GM18909 (cell line): ENCODE measurements around the gene SEC23IP.

ENCODE experiments used
- ATAC-seq: cut with Tn5 transposase; IDR thresholded peaks from one replicate; pipeline ENCODE4 v1.9.1; 2021; ENCODE audit warnings: mild to moderate bottlenecking; ENCODE audit not compliant: unreplicated experiment, poor library complexity

Gene SEC23IP

GRCh38 chr10:119931871-119932270 lies 39.3 kb downstream of the SEC23IP start:
- ATAC-seq: no peak

- no peak for ATAC-seq
Measured at GRCh38 chr10:119932631-119933030, 40.1 kb downstream of the SEC23IP start.

- no peak for ATAC-seq
Measured at GRCh38 chr10:119933179-119933578, 40.6 kb downstream of the SEC23IP start.

GRCh38 chr10:119940487-119940886 lies 48.0 kb downstream of the SEC23IP start:
- no peak for ATAC-seq

GRCh38 chr10:119942973-119943372 lies 50.4 kb downstream of the SEC23IP start:
- ATAC-seq: no peak

GRCh38 chr10:119945805-119946204 lies 53.3 kb downstream of the SEC23IP start:
- no peak for ATAC-seq

GRCh38 chr10:119947300-119947699 lies 54.8 kb downstream of the SEC23IP start:
- ATAC-seq: no peak

- ATAC-seq: no peak
Measured at GRCh38 chr10:119957451-119957850, 64.9 kb downstream of the SEC23IP start.

GRCh38 chr10:119962837-119963236 lies 70.3 kb downstream of the SEC23IP start:
- ATAC-seq: no peak

- ATAC-seq: no peak
Measured at GRCh38 chr10:119967066-119967465, 74.5 kb downstream of the SEC23IP start.

- ATAC-seq: no peak
Measured at GRCh38 chr10:119969609-119970008, 77.1 kb downstream of the SEC23IP start.

GRCh38 chr10:119970107-119970506 lies 77.6 kb downstream of the SEC23IP start:
- no peak for ATAC-seq

- no peak for ATAC-seq
Measured at GRCh38 chr10:119970963-119971362, 78.4 kb downstream of the SEC23IP start.

GRCh38 chr10:119973281-119973680 lies 80.8 kb downstream of the SEC23IP start:
- no peak for ATAC-seq

- no peak for ATAC-seq
Measured at GRCh38 chr10:119976421-119976820, 83.9 kb downstream of the SEC23IP start.

GRCh38 chr10:119980956-119981750 lies 88.6 kb downstream of the SEC23IP start:
- ATAC-seq: no peak

GRCh38 chr10:119981826-119982225 lies 89.3 kb downstream of the SEC23IP start:
- ATAC-seq: no peak

GRCh38 chr10:119988333-119988732 lies 95.8 kb downstream of the SEC23IP start:
- no peak for ATAC-seq

GRCh38 chr10:119989966-119990365 lies 97.4 kb downstream of the SEC23IP start:
- no peak for ATAC-seq

GRCh38 chr10:119991066-119991465 lies 98.5 kb downstream of the SEC23IP start:
- ATAC-seq: no peak

GRCh38 chr10:119991816-119992215 lies 99.3 kb downstream of the SEC23IP start:
- no peak for ATAC-seq
